ENCODE data around the gene AKR7A2.
A peak's percentile ranks its signal among the peaks of the same experiment; 100 is the strongest.

The AKR7A2 gene

GRCh38 chr1:19311931-19312781, at the start of gene AKR7A2, which contains the start of gene SLC66A1:
Gene AKR7A2, minus strand, starts transcription at chr1:19312144. Its CDS starts 20 bp downstream, at chr1:19312124.
Gene SLC66A1, plus strand, starts transcription at chr1:19312326. Its CDS starts 5,352 bp downstream, at chr1:19317678.
- DNase-seq (ENCODE audit: low read depth, low spot score), result peak; percentile 79

GRCh38 chr1:19360843-19361610, 49.1 kb upstream of the AKR7A2 start:
- DNase-seq (ENCODE audit: low read depth, low spot score), result no peak

- DNase-seq (ENCODE audit: low read depth, low spot score), result no peak
Measured at GRCh38 chr1:19360432-19360831, 48.5 kb upstream of the AKR7A2 start.

GRCh38 chr1:19360016-19360415, 48.1 kb upstream of the AKR7A2 start:
- no peak for DNase-seq (ENCODE audit: low read depth, low spot score)

GRCh38 chr1:19359357-19359756, 47.4 kb upstream of the AKR7A2 start:
- no peak for DNase-seq (ENCODE audit: low read depth, low spot score)

GRCh38 chr1:19358710-19359109, 46.8 kb upstream of the AKR7A2 start:
- DNase-seq (ENCODE audit: low read depth, low spot score), result no peak

GRCh38 chr1:19357299-19357986, 45.5 kb upstream of the AKR7A2 start:
- no peak for DNase-seq (ENCODE audit: low read depth, low spot score)

- no peak for DNase-seq (ENCODE audit: low read depth, low spot score)
Measured at GRCh38 chr1:19356266-19356665, 44.3 kb upstream of the AKR7A2 start.

GRCh38 chr1:19354531-19354981, 42.6 kb upstream of the AKR7A2 start:
- no peak for DNase-seq (ENCODE audit: low read depth, low spot score)

GRCh38 chr1:19353596-19353995, 41.7 kb upstream of the AKR7A2 start:
- DNase-seq (ENCODE audit: low read depth, low spot score), result no peak

- DNase-seq (ENCODE audit: low read depth, low spot score), result no peak
Measured at GRCh38 chr1:19352839-19353238, 40.9 kb upstream of the AKR7A2 start.

- peak; percentile 52 for DNase-seq (ENCODE audit: low read depth, low spot score)
Measured at GRCh38 chr1:19351873-19352272, 39.9 kb upstream of the AKR7A2 start.

GRCh38 chr1:19350566-19350965, 38.6 kb upstream of the AKR7A2 start:
- no peak for DNase-seq (ENCODE audit: low read depth, low spot score)

GRCh38 chr1:19349999-19350398, 38.1 kb upstream of the AKR7A2 start:
- no peak for DNase-seq (ENCODE audit: low read depth, low spot score)

GRCh38 chr1:19348441-19349198, 36.7 kb upstream of the AKR7A2 start:
- no peak for DNase-seq (ENCODE audit: low read depth, low spot score)

- DNase-seq (ENCODE audit: low read depth, low spot score), result no peak
Measured at GRCh38 chr1:19347533-19348172, 35.7 kb upstream of the AKR7A2 start.

GRCh38 chr1:19346026-19346425, 34.1 kb upstream of the AKR7A2 start:
- DNase-seq (ENCODE audit: low read depth, low spot score), result no peak

- no peak for DNase-seq (ENCODE audit: low read depth, low spot score)
Measured at GRCh38 chr1:19345391-19345790, 33.4 kb upstream of the AKR7A2 start.

- DNase-seq (ENCODE audit: low read depth, low spot score), result no peak
Measured at GRCh38 chr1:19344831-19345230, 32.9 kb upstream of the AKR7A2 start.

GRCh38 chr1:19344372-19344810, 32.4 kb upstream of the AKR7A2 start:
- DNase-seq (ENCODE audit: low read depth, low spot score), result no peak
